Measurements from ENCODE around the gene SPHK2.
"Not testable (repeated sequence)": the region's sequence is repeated elsewhere in the genome, so short reads cannot be mapped to it uniquely, and the experiment has no call there.

SPHK2 gene

GRCh38 chr19:48624791-48625723 is 5.8 kb downstream of the SPHK2 start:
- no peak for DNase-seq

- DNase-seq, result no peak
Measured at GRCh38 chr19:48625891-48626327, 6.6 kb downstream of the SPHK2 start.

GRCh38 chr19:48627201-48627864 is 8.0 kb downstream of the SPHK2 start:
- DNase-seq, result no peak

- no peak for DNase-seq
Measured at GRCh38 chr19:48627865-48628314, 8.6 kb downstream of the SPHK2 start.

GRCh38 chr19:48628486-48629296 is 9.4 kb downstream of the SPHK2 start:
- no peak for DNase-seq

- no peak for DNase-seq
Measured at GRCh38 chr19:48629297-48629598, 9.9 kb downstream of the SPHK2 start.

- no peak for DNase-seq
Measured at GRCh38 chr19:48629599-48630295, 10.4 kb downstream of the SPHK2 start.

GRCh38 chr19:48630296-48631063 is 11.2 kb downstream of the SPHK2 start:
- DNase-seq, result no peak

- DNase-seq, result no peak
Measured at GRCh38 chr19:48631225-48631624, 11.9 kb downstream of the SPHK2 start.

GRCh38 chr19:48632286-48632685 is 13.0 kb downstream of the SPHK2 start:
- DNase-seq, result not testable (repeated sequence)

- DNase-seq, result no peak
Measured at GRCh38 chr19:48632692-48633147, 13.4 kb downstream of the SPHK2 start.

GRCh38 chr19:48633148-48634035 is 14.1 kb downstream of the SPHK2 start:
- DNase-seq, result no peak

GRCh38 chr19:48634036-48634342 is 14.7 kb downstream of the SPHK2 start:
- no peak for DNase-seq

GRCh38 chr19:48634424-48635262 is 15.3 kb downstream of the SPHK2 start:
- DNase-seq, result peak; percentile 91 to 96

- DNase-seq, result peak; percentile 69 to 81
Measured at GRCh38 chr19:48635263-48635965, 16.1 kb downstream of the SPHK2 start.

GRCh38 chr19:48635966-48636858 is 16.9 kb downstream of the SPHK2 start:
- no peak for DNase-seq

- no peak for DNase-seq
Measured at GRCh38 chr19:48636859-48637448, 17.6 kb downstream of the SPHK2 start, which contains the start of gene DBP. TSS of gene DBP (minus strand) at chr19:48637379. CDS start at chr19:48636994, 385 bp downstream.

All from stimulated activated CD4-positive, alpha-beta T cell treated with anti-CD3 and anti-CD28 coated beads, Interleukin-4, amount 100 ng/mL, for 4 hours (primary cell).